Activated T-helper 17 cell treated with anti-CD3 and anti-CD28 coated beads, Interleukin-2, amount 50 U/mL, for 72 hours (primary cell): ENCODE results near the gene NPFF. TPM values are rescaled to one million over a fixed set of nuclear protein-coding genes. Genes with fewer than 3 reads are reported as not detected.

Source experiments
- ATAC-seq: fragments of 150-1000 bp; cut with Tn5 transposase; replicated peaks from 2 replicates; pipeline ENCODE4 v1.10.0; 2021; ENCODE audit warnings: mild to moderate bottlenecking, moderate library complexity
- H3K27ac Mint-ChIP-seq: one replicate; pipeline ENCODE4 v1.8.0; 2022; ENCODE audit warnings: mixed read lengths
- H3K27me3 Mint-ChIP-seq: one replicate; pipeline ENCODE4 v1.8.0; 2022; ENCODE audit warnings: mixed read lengths
- H3K36me3 Mint-ChIP-seq: one replicate; pipeline ENCODE4 v1.8.0; 2022; ENCODE audit warnings: low read depth, mild to moderate bottlenecking, mixed read lengths
- H3K4me1 Mint-ChIP-seq: one replicate; pipeline ENCODE4 v1.8.0; 2022; ENCODE audit warnings: mixed read lengths
- H3K4me3 Mint-ChIP-seq: one replicate; pipeline ENCODE4 v1.8.0; 2022; ENCODE audit warnings: mild to moderate bottlenecking, mixed read lengths
- H3K9me3 Mint-ChIP-seq: one replicate; pipeline ENCODE4 v1.8.0; 2022; ENCODE audit warnings: mixed read lengths
- total RNA-seq, 2 donors: library from RNA; stranded (reverse); gene quantifications; one replicate each; pipeline ENCODE4 v1.2.3, GENCODE V29; 2022

Gene NPFF
- total RNA-seq, 2 donors from 2014 or later, result not detected

GRCh38 chr12:53462935-53463334, 44.3 kb downstream of the NPFF start:
- H3K4me1 Mint-ChIP-seq, result peaks cover 38% of the 10 kb centered on the region
- H3K9me3 Mint-ChIP-seq, result no peaks in the 10 kb centered on the region
- H3K36me3 Mint-ChIP-seq, result peaks cover 100% of the 10 kb centered on the region
- no peak for ATAC-seq
- H3K4me3 Mint-ChIP-seq, result no peak overlapping the region
- H3K27me3 Mint-ChIP-seq, result no peaks in the 10 kb centered on the region
- H3K27ac Mint-ChIP-seq, result peak overlapping the region; percentile 48

- H3K27me3 Mint-ChIP-seq, result no peaks in the 10 kb centered on the region
- ATAC-seq, result no peak
- no peak overlapping the region for H3K4me3 Mint-ChIP-seq
- no peak overlapping the region for H3K27ac Mint-ChIP-seq
- H3K4me1 Mint-ChIP-seq, result peaks cover 33% of the 10 kb centered on the region
- H3K9me3 Mint-ChIP-seq, result no peaks in the 10 kb centered on the region
- H3K36me3 Mint-ChIP-seq, result peaks cover 100% of the 10 kb centered on the region
Measured at GRCh38 chr12:53461591-53461990, 45.7 kb downstream of the NPFF start.

GRCh38 chr12:53461059-53461458, 46.2 kb downstream of the NPFF start:
- Mint-ChIP-seq H3K4me1 (peaks cover 29% of the 10 kb centered on the region), H3K27ac (peak overlapping the region; percentile 80), H3K27me3 (no peaks in the 10 kb centered on the region), H3K36me3 (peaks cover 100% of the 10 kb centered on the region), H3K9me3 (no peaks in the 10 kb centered on the region), H3K4me3 (no peak overlapping the region)
- no peak for ATAC-seq

- peaks cover 100% of the 10 kb centered on the region for H3K36me3 Mint-ChIP-seq
- no peaks in the 10 kb centered on the region for H3K27me3 Mint-ChIP-seq
- H3K9me3 Mint-ChIP-seq, result no peaks in the 10 kb centered on the region
- no peak for ATAC-seq
- H3K27ac Mint-ChIP-seq, result no peak overlapping the region
- peaks cover 37% of the 10 kb centered on the region for H3K4me1 Mint-ChIP-seq
- H3K4me3 Mint-ChIP-seq, result no peak overlapping the region
Measured at GRCh38 chr12:53459097-53459496, 48.2 kb downstream of the NPFF start.

Other genes starting within 250 kb of the NPFF start
- 10 to 100 TPM; 80.1 to 92.1 TPM for gene ESPL1, start 239.2 kb downstream of the NPFF start, total RNA-seq
- 100 to 1,000 TPM; 250 to 347 TPM for gene PFDN5, start 211.9 kb downstream of the NPFF start, total RNA-seq
- 10 to 100 TPM; 48.7 to 76.5 TPM for gene MYG1, start 207.8 kb downstream of the NPFF start, total RNA-seq
- 10 to 100 TPM; 42.3 to 44.8 TPM for gene AAAS, start 185.9 kb downstream of the NPFF start, total RNA-seq
- gene SP7, start 171.1 kb downstream of the NPFF start, total RNA-seq, result not detected
- 10 to 100 TPM; 80.9 to 91.5 TPM for gene SP1, start 127.3 kb downstream of the NPFF start, total RNA-seq
- not detected for gene AMHR2, start 83.6 kb downstream of the NPFF start, total RNA-seq
- gene PRR13, start 65.8 kb downstream of the NPFF start, total RNA-seq, result 100 to 1,000 TPM; 193 to 216 TPM
- gene PCBP2, start 55.4 kb downstream of the NPFF start, total RNA-seq, result 100 to 1,000 TPM; 763 to 862 TPM
- 10 to 100 TPM; 18.2 to 20.4 TPM for gene MAP3K12, start 8.0 kb downstream of the NPFF start, total RNA-seq
- 10 to 100 TPM; 21.7 to 44.0 TPM for gene TARBP2, start 6.2 kb downstream of the NPFF start, total RNA-seq
- gene ATF7, start 118.9 kb upstream of the NPFF start, total RNA-seq, result 10 to 100 TPM; 28.1 to 31.5 TPM
- gene ATP5MC2, start 168.6 kb upstream of the NPFF start, total RNA-seq, result 100 to 1,000 TPM; 278 to 324 TPM
- gene CALCOCO1, start 220.0 kb upstream of the NPFF start, total RNA-seq, result 100 to 1,000 TPM in 1 of 2 donors, 10 to 100 TPM in 1; 29.6 to 118 TPM
- not detected for gene CISTR, start 244.5 kb upstream of the NPFF start, total RNA-seq